Left cardiac atrium (tissue), 4 donors: Measurements from ENCODE around the gene DGCR2. TPM values are rescaled to one million over a fixed set of nuclear protein-coding genes. Genes with fewer than 3 reads are reported as not detected.
A peak's percentile ranks its signal among the peaks of the same experiment; 100 is the strongest.

ENCODE experiments used
- ATAC-seq, 2 donors: fragments of 200-7000 bp; cut with Tn5 transposase; one replicate each; pipeline ENCODE4 v1.9.1; 2020; ENCODE audit warnings: mild to moderate bottlenecking in 2 of 2, moderate library complexity in 2 of 2
- DNase-seq: peaks from one replicate; pipeline ENCODE4 v3.0.0-alpha.2; 2020
- intact Hi-C, 2 donors: fragments of 100-400 bp; cut with DNase I; formaldehyde crosslinking; loops; one replicate each; pipeline versions ENCODE4 v1.14.1 to v1.15.1; 2022 to 2023
- total RNA-seq, 2 donors: library from RNA; stranded (reverse); fragmentation: NEBNext Ultra II Directional; extraction: Animal tissue kit (Norgen Biotek cat#: 25700); gene quantifications; one replicate each; pipeline ENCODE4 v1.2.1, GENCODE V29; 2021
- donor health status: DM: no; HTN: yes; CAD: no.
- donor health status: DM: no; HTN: yes; CAD: no; lungs with severe emphysema.
- donor health status: DM: yes; HTN: yes; CAD: no.
- donor health status: Dilated cardiomyopathy.

DGCR2 gene
- total RNA-seq, 2 donors from 2014 or later = 30.4 to 31.4 TPM

DNA sequence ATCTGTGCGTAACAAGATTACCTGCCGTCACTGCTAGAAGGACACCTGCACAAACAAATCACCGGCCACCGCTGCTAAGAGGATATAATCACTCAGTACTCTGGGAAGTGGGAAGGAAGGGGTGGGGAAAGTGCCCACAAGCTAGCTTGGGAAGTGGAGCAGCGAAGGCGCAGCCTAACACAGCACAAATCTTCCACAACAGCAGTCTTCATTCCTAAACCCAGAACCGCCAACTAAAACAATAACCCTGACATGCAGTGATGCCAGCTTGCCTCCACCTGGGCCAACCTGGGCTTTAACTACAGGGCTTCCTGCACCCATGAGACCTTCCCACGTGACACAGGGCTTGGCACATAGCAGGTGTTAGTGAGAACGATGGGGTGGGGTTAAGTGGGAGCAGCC lies 5.1 kb downstream of the DGCR2 start:
- ATAC-seq (no peak), DNase-seq (no peak)
- intact Hi-C loops = no loop called here

DNA sequence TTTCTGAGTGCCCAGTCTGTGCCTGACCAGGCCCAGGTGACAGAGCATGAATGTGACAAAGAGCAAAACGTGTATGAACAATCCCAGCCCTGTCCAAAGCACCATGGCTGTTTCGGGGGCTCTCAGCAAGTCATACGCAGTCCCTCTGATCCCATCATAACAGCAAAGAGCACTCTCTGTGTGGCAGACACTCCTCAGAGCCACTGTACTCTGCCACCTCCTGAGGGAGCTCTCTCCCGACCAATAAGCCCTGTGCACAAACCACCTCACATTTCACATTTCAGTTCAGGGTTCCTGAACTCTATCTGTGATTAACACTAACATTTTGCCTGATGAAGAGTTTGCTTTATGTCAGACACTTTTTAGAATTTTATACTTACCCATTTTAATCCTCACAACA lies 6.6 kb downstream of the DGCR2 start:
- intact Hi-C loops = no loop called here
- DNase-seq (no peak), ATAC-seq (no peak)

GRCh38 chr22:19114984-19115552 lies 7.1 kb downstream of the DGCR2 start:
- intact Hi-C loops = no loop called here
- ATAC-seq = peak in 1 of 2 donors; percentile 46

DNA sequence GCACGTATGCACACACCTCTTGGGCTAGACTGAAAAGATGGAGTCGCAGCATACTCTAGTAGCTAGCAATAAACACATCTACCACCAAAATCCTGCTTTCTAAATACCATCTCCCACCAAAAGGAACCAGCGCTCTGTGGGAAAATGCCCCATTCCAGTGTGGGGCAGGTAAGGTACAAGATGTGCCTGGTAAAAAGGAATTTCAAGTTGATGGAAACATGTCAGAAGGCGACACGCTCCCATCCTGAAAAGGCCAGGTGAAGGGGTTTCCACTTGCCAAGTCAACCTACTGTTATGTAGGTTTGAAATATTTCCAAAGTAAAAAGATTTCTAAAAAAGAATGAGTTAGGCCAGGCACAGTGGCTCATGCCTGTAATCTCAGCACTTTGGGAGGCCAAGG lies 8.8 kb downstream of the DGCR2 start:
- DNase-seq (no peak), ATAC-seq (no peak)

More at GRCh38 chr22:19114984-19115552, 7.1 kb downstream of the DGCR2 start:
- DNase-seq = no peak

GRCh38 chr22:19111584-19111983 lies 10.6 kb downstream of the DGCR2 start:
- DNase-seq (no peak), ATAC-seq (no peak)
- intact Hi-C loops = no loop called here

More for the DNA sequence above, 8.8 kb downstream of the DGCR2 start:
- intact Hi-C loops = no loop called here

DNA sequence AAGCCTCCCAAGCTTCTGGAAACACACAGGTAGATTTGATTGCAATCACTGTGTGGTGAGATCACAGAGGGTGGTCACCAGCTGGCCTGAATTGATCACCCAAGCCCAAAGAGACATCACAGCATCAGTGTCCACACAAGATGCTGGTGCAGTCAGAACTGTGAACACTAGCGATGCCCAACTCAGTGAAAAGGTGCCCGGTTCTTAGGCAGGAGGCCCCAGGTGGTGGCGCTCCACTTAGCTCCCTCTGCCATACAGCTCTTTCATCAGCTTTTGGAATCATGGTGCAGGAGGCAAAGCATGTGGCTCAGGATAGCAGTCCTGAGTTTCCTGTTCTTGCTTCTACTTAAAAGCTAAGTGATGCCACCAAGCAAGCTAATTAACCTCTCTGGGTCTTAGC lies 11.1 kb downstream of the DGCR2 start:
- ATAC-seq (no peak), DNase-seq (no peak)
- intact Hi-C loops = no loop called here

DNA sequence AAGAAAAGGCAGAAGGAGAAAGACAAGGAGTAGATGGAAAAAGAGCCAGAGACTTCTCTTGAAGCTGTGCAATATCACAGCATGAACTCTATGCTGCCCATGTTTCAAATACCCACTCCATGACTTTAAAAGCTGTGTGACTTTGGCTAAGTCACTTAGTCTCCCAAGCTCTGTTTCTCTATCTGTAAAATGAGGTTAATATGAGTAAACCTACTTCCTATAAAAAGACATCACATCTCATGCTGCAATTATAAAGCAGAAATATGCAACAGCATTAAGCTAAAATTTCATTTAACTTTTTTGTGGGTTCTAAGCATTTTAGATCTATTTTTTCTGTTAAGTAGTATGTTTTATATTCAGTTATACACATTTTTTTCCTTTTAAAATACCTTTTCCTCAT lies 11.6 kb downstream of the DGCR2 start:
- intact Hi-C loops = no loop called here
- ATAC-seq = no peak

GRCh38 chr22:19110064-19110458 lies 12.2 kb downstream of the DGCR2 start:
- DNase-seq (no peak), ATAC-seq (no peak)
- intact Hi-C loops = no loop called here

More for the DNA sequence above, 11.6 kb downstream of the DGCR2 start:
- DNase-seq = no peak

- no peak for DNase-seq
- ATAC-seq = peak; percentile 87 to 88
- intact Hi-C loops = no loop called here
These were observed 12.8 kb downstream of the DGCR2 start for GRCh38 chr22:19109198-19110063.

GRCh38 chr22:19108807-19109197 lies 13.4 kb downstream of the DGCR2 start:
- ATAC-seq (no peak), DNase-seq (no peak)
- intact Hi-C loops = no loop called here

DNA sequence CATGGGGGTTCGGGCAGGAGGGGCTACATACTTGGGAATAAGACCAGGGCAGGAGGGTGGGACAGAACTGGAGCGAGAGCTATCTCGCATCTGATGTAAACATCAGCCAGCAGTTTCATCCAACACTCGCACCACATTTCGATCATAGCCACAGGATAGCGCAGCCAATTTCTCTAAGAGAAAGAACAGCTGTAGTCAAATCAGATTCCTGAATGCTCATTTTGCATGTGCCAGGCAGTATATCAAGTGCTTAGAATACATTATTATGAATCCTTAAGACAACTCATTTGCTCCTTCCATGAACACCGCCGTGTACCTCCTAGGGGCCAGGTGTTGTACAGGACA lies 14.5 kb downstream of the DGCR2 start:
- no peak for ATAC-seq
- DNase-seq = no peak
- intact Hi-C loops = no loop called here

- intact Hi-C loops = no loop called here
- ATAC-seq (no peak), DNase-seq (no peak)
These were observed 15.1 kb downstream of the DGCR2 start for GRCh38 chr22:19106886-19107729.

DNA sequence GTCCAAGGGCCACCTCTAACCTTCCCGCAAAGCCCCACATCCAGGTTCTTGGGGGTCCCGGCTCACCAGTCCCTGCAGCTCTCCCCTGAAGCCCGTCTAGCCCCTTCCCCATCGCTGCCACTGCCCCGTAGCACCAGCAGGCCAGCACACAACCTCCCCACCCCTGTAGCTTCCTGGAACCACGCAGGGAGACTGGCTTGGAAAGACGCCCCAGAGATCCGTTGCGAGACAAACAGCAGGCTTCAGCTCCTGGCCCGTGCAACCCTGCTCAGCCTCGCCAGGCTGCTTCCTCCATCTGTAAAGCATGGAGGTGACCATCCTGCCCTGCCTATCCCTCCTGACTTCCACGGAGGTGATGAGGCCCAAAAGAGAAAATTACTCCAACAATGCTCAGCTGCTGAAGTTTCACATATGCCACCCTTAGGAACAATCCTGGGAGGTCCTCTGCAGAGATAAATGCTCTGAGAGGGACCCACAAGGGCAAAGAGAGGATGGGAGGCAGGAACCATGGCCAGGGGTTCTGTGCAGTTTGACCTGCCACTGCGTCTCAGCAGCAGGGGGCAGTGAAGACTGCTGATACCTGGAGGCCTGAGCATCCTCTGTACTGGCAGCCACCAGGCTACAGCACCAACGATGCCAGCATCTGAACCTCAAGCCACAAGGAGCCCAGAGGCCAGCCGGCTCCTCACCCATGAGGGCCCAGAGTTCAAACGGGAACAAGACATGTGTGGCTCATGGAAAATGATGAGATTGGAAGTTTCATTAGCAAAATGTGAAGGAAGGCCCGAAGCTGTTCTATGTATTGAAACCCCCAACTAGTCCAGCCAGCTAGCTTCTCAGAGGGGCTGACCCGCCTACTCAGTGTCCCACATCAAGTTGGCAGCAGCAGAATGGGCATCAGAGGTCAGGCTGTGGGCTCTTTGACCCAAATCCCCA lies 16.1 kb downstream of the DGCR2 start:
- DNase-seq (no peak), ATAC-seq (no peak)
- intact Hi-C loops = no loop called here

GRCh38 chr22:19105456-19105855 lies 16.8 kb downstream of the DGCR2 start:
- ATAC-seq (no peak), DNase-seq (no peak)
- intact Hi-C loops = no loop called here

- ATAC-seq (no peak), DNase-seq (no peak)
- intact Hi-C loops = no loop called here
These were observed 18.1 kb downstream of the DGCR2 start for GRCh38 chr22:19103880-19104821.

- intact Hi-C loops = no loop called here
- DNase-seq = no peak
- ATAC-seq = no peak
These were observed 24.1 kb downstream of the DGCR2 start for GRCh38 chr22:19098157-19098556.

DNA sequence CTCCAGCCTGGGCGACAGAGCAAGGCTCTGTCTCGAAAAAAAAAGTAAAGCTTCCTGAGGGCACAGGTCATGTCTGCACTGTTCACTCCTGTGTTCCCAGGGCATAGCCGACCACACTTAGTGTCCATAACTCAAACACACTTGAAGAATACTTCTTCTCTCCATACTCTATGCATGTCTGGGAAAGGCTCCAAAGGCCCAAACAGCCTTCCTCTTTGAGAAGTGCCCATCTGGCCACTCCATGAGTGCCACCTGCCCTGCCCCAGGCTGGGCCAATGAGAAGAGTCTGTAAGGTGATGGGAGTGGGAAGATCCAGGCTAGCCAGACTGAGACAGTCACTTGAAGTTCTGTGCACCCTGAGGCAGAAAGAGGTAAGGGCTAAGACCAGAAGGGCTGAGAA lies 24.7 kb downstream of the DGCR2 start:
- DNase-seq (no peak), ATAC-seq (peak in 1 of 2 donors; percentile 15)
- intact Hi-C loops = no loop called here

- no peak for ATAC-seq
- intact Hi-C loops = no loop called here
- no peak for DNase-seq
These were observed 25.7 kb downstream of the DGCR2 start for GRCh38 chr22:19096555-19096954.
